Measurements from ENCODE around the gene CWC25. TPM values are rescaled to one million over a fixed set of nuclear protein-coding genes. Genes with fewer than 3 reads are reported as not detected.
"Not testable (repeated sequence)": the region's sequence is repeated elsewhere in the genome, so short reads cannot be mapped to it uniquely, and the experiment has no call there.

CWC25 gene
- polyA plus RNA-seq, 12 donors = 10.3 to 22.0 (median 14.0) TPM; not detected in 1

- DNase-seq = not testable (repeated sequence)
Observed at GRCh38 chr17:38790148-38790707, 34.9 kb downstream of the CWC25 start.

GRCh38 chr17:38789185-38789584 is 35.9 kb downstream of the CWC25 start:
- no peak for DNase-seq

- DNase-seq = not testable (repeated sequence)
Observed at GRCh38 chr17:38787999-38788398, 37.1 kb downstream of the CWC25 start.

GRCh38 chr17:38786372-38786771 is 38.7 kb downstream of the CWC25 start:
- DNase-seq = no peak

GRCh38 chr17:38783227-38783626 is 41.9 kb downstream of the CWC25 start:
- no peak for DNase-seq

- DNase-seq = no peak
Observed at GRCh38 chr17:38779965-38780752, 45.0 kb downstream of the CWC25 start.

GRCh38 chr17:38777641-38778250 is 47.4 kb downstream of the CWC25 start:
- DNase-seq = no peak

- no peak for DNase-seq
Observed at GRCh38 chr17:38773258-38773657, 51.9 kb downstream of the CWC25 start.

- DNase-seq = no peak
Observed at GRCh38 chr17:38768417-38768816, 56.7 kb downstream of the CWC25 start.

- DNase-seq = no peak
Observed at GRCh38 chr17:38766341-38766740, 58.8 kb downstream of the CWC25 start.

- no peak for DNase-seq
Observed at GRCh38 chr17:38762231-38762630, 62.9 kb downstream of the CWC25 start.

GRCh38 chr17:38761612-38762011 is 63.5 kb downstream of the CWC25 start:
- no peak for DNase-seq

GRCh38 chr17:38753071-38753506 is 72.0 kb downstream of the CWC25 start:
- DNase-seq = no peak

- DNase-seq = peak; percentile 98
Observed at GRCh38 chr17:38752308-38753070, 72.6 kb downstream of the CWC25 start, which contains the start of gene PSMB3. PSMB3 (plus strand) TSS chr17:38752741; CDS start chr17:38752827, 86 bp downstream.

- DNase-seq = peak; percentile 93
Observed at GRCh38 chr17:38751808-38752307, 73.3 kb downstream of the CWC25 start.

- no peak for DNase-seq
Observed at GRCh38 chr17:38751144-38751807, 73.8 kb downstream of the CWC25 start.

Other genes with a start within 250 kb of the CWC25 start
- gene SRCIN1, start 219.4 kb downstream of the CWC25 start, polyA plus RNA-seq (ENCODE audit: insufficient read length in 12 of 12) = 10 to 100 TPM in 1 of 12 donors, 1 to 10 TPM in 3, under 1 TPM in 7, not detected in 1; 0.69 to 18.7 (median 0.90) TPM
- under 1 TPM in 10 of 12 donors, not detected in 2; 0.28 to 0.77 (median 0.44) TPM for gene EPOP, start 150.4 kb downstream of the CWC25 start, polyA plus RNA-seq (ENCODE audit: insufficient read length in 12 of 12)
- 100 to 1,000 TPM in 3 of 12 donors, 10 to 100 TPM in 9; 47.8 to 277 (median 74.5) TPM for gene MLLT6, start 120.0 kb downstream of the CWC25 start, polyA plus RNA-seq (ENCODE audit: insufficient read length in 12 of 12)
- 10 to 100 TPM in 11 of 12 donors, not detected in 1; 10.7 to 17.4 (median 13.3) TPM for gene CISD3, start 95.0 kb downstream of the CWC25 start, polyA plus RNA-seq (ENCODE audit: insufficient read length in 12 of 12)
- 10 to 100 TPM in 11 of 12 donors, not detected in 1; 23.9 to 65.8 (median 30.2) TPM for gene PCGF2, start 77.0 kb downstream of the CWC25 start, polyA plus RNA-seq (ENCODE audit: insufficient read length in 12 of 12)
- 100 to 1,000 TPM in 1 of 12 donors, 10 to 100 TPM in 10, not detected in 1; 63.9 to 133 (median 74.8) TPM for gene PSMB3, start 72.6 kb downstream of the CWC25 start, polyA plus RNA-seq (ENCODE audit: insufficient read length in 12 of 12)
- 10 to 100 TPM; 56.2 to 96.9 (median 72.1) TPM for gene PIP4K2B, start 25.8 kb downstream of the CWC25 start, polyA plus RNA-seq (ENCODE audit: insufficient read length in 12 of 12)
- gene RPL23, start 28.4 kb upstream of the CWC25 start, polyA plus RNA-seq (ENCODE audit: insufficient read length in 12 of 12) = 1,000 to 10,000 TPM; 1,619 to 4,143 (median 2,948) TPM
- gene LASP1, start 44.7 kb upstream of the CWC25 start, polyA plus RNA-seq (ENCODE audit: insufficient read length in 12 of 12) = 100 to 1,000 TPM in 3 of 12 donors, 10 to 100 TPM in 8, not detected in 1; 67.3 to 159 (median 80.6) TPM
- gene FBXO47, start 142.1 kb upstream of the CWC25 start, polyA plus RNA-seq (ENCODE audit: insufficient read length in 12 of 12) = not detected